GM18873 (cell line): ENCODE measurements around the gene FBXL2.

Experiments used
- ATAC-seq: cut with Tn5 transposase; IDR thresholded peaks from one replicate; pipeline ENCODE4 v1.9.1; 2021; ENCODE audit warnings: mild to moderate bottlenecking, moderate library complexity, moderate number of reproducible peaks; ENCODE audit not compliant: unreplicated experiment, low FRiP score

The FBXL2 gene

GRCh38 chr3:33277193-33277882 is at the start of gene FBXL2:
Gene FBXL2, plus strand, starts transcription at chr3:33277442. Its CDS starts 71 bp downstream, at chr3:33277513.
- ATAC-seq = no peak

- ATAC-seq = no peak
Measured at GRCh38 chr3:33229066-33229465, 48.2 kb upstream of the FBXL2 start.

GRCh38 chr3:33229947-33230346 is 47.3 kb upstream of the FBXL2 start:
- no peak for ATAC-seq

- no peak for ATAC-seq
Measured at GRCh38 chr3:33231756-33232465, 45.3 kb upstream of the FBXL2 start.

- ATAC-seq = no peak
Measured at GRCh38 chr3:33233884-33234283, 43.4 kb upstream of the FBXL2 start.

- no peak for ATAC-seq
Measured at GRCh38 chr3:33236005-33236404, 41.2 kb upstream of the FBXL2 start.

- no peak for ATAC-seq
Measured at GRCh38 chr3:33237439-33237838, 39.8 kb upstream of the FBXL2 start.

GRCh38 chr3:33238923-33239322 is 38.3 kb upstream of the FBXL2 start:
- no peak for ATAC-seq

GRCh38 chr3:33240261-33240660 is 37.0 kb upstream of the FBXL2 start:
- no peak for ATAC-seq

- ATAC-seq = no peak
Measured at GRCh38 chr3:33246786-33247185, 30.5 kb upstream of the FBXL2 start.

GRCh38 chr3:33250712-33251111 is 26.5 kb upstream of the FBXL2 start:
- no peak for ATAC-seq

- ATAC-seq = no peak
Measured at GRCh38 chr3:33256249-33256648, 21.0 kb upstream of the FBXL2 start.

- no peak for ATAC-seq
Measured at GRCh38 chr3:33260104-33260503, 17.1 kb upstream of the FBXL2 start.

GRCh38 chr3:33269385-33269784 is 7.9 kb upstream of the FBXL2 start:
- ATAC-seq = no peak

- no peak for ATAC-seq
Measured at GRCh38 chr3:33271324-33271723, 5.9 kb upstream of the FBXL2 start.

- no peak for ATAC-seq
Measured at GRCh38 chr3:33273628-33274027, 3.6 kb upstream of the FBXL2 start.

- ATAC-seq = no peak
Measured at GRCh38 chr3:33278163-33278562, 921 bp downstream of the FBXL2 start.

- no peak for ATAC-seq
Measured at GRCh38 chr3:33287672-33288282, 10.5 kb downstream of the FBXL2 start.

GRCh38 chr3:33299395-33300081 is 22.3 kb downstream of the FBXL2 start:
- ATAC-seq = no peak

- no peak for ATAC-seq
Measured at GRCh38 chr3:33312361-33312760, 35.1 kb downstream of the FBXL2 start.

GRCh38 chr3:33313331-33313730 is 36.1 kb downstream of the FBXL2 start:
- no peak for ATAC-seq
